HepG2 (cell line): Measurements from ENCODE around the gene SGCE. TPM values are rescaled to one million over a fixed set of nuclear protein-coding genes. Genes with fewer than 3 reads are reported as not detected.
A peak's percentile ranks its signal among the peaks of the same experiment; 100 is the strongest.

ENCODE experiments used
- ATF1 ChIP-seq: IDR thresholded peaks from 2 replicates; pipeline ENCODE4 v1.6.1; 2016; ENCODE audit warnings: mild to moderate bottlenecking, control low read depth
- CEBPG ChIP-seq: IDR thresholded peaks from 2 replicates; pipeline ENCODE4 v1.6.1; 2016
- EED ChIP-seq: sonication (generic); formaldehyde crosslinking; IDR thresholded peaks from 2 replicates; pipeline ENCODE4 v1.5.0; 2020; ENCODE audit warnings: mild to moderate bottlenecking, missing genetic modification reagents
- GFI1 ChIP-seq: sonication (generic); formaldehyde crosslinking; IDR thresholded peaks from 2 replicates; pipeline ENCODE4 v1.5.0; 2020; ENCODE audit warnings: missing genetic modification reagents, mild to moderate bottlenecking, borderline replicate concordance
- HES4 ChIP-seq: sonication (generic); formaldehyde crosslinking; IDR thresholded peaks from 2 replicates; pipeline ENCODE4 v1.9.0; 2021; ENCODE audit warnings: mild to moderate bottlenecking, missing genetic modification reagents, borderline replicate concordance
- HNF4G ChIP-seq, 2 experiments: sonication (generic) in 1 of 2; formaldehyde crosslinking in 1 of 2; IDR thresholded peaks; 2 replicates each; pipeline versions ENCODE4 v1.4.0 to v1.6.1; 2011 to 2020; ENCODE audit warnings: borderline replicate concordance in 2 of 2, low read depth in 2 of 2, mild to moderate bottlenecking in 2 of 2, low read length in 1 of 2, missing genetic modification reagents in 1 of 2, moderate library complexity in 1 of 2
- IRF9 ChIP-seq: sonication (generic); formaldehyde crosslinking; IDR thresholded peaks from 2 replicates; pipeline ENCODE4 v1.8.0; 2022; ENCODE audit warnings: missing genetic modification reagents, mild to moderate bottlenecking, borderline replicate concordance
- MAZ ChIP-seq, 2 experiments: sonication (generic) in 1 of 2; formaldehyde crosslinking in 1 of 2; IDR thresholded peaks; 2 replicates each; pipeline versions ENCODE4 v1.5.0 to v1.6.1; 2012 to 2020; ENCODE audit warnings: low read depth in 2 of 2, mild to moderate bottlenecking in 2 of 2, borderline replicate concordance in 1 of 2, improper control_type of control experiment in 1 of 2, low read length in 1 of 2, missing genetic modification reagents in 1 of 2, moderate library complexity in 1 of 2
- NFKB2 ChIP-seq: sonication (generic); formaldehyde crosslinking; IDR thresholded peaks from 2 replicates; pipeline ENCODE4 v1.4.0; 2020; ENCODE audit warnings: missing genetic modification reagents, borderline replicate concordance
- TBL1XR1 ChIP-seq: fragments of 150-350 bp; IDR thresholded peaks from 2 replicates; pipeline ENCODE4 v1.6.1; 2014; ENCODE audit warnings: borderline replicate concordance, low read length; ENCODE audit not compliant: partially characterized antibody
- TBX2 ChIP-seq: sonication (generic); formaldehyde crosslinking; IDR thresholded peaks from 2 replicates; pipeline ENCODE4 v1.5.0; 2020; ENCODE audit warnings: missing genetic modification reagents, mild to moderate bottlenecking, borderline replicate concordance
- ZNF550 ChIP-seq: sonication (generic); formaldehyde crosslinking; IDR thresholded peaks from 2 replicates; pipeline ENCODE4 v1.4.0; 2020; ENCODE audit warnings: mild to moderate bottlenecking, missing genetic modification reagents, borderline replicate concordance
- ZNF687 ChIP-seq: sonication (generic); formaldehyde crosslinking; IDR thresholded peaks from 2 replicates; pipeline ENCODE4 v1.5.1; 2020; ENCODE audit warnings: mild to moderate bottlenecking, missing genetic modification reagents, moderate library complexity
- polyA plus RNA-seq, 8 experiments: library from polyadenylated mRNA; depleted of rRNA in 3 of 8; stranded (reverse) in 7 of 8; unstranded in 1 of 8; fragments of >200 nt; fragmentation: Illumina TruSeq in 4 of 8; extraction: Trizol in 4 of 8; gene quantifications; 2 replicates each; pipeline versions ENCODE4 v1.2.1 to v1.2.3, GENCODE V29; 2011 to 2016; ENCODE audit warnings: low read depth in 4 of 8, missing spikeins in 1 of 8, mixed read lengths in 1 of 8; ENCODE audit not compliant: insufficient read depth in 1 of 8
- total RNA-seq, 5 experiments: library from RNA; depleted of rRNA; stranded (reverse); fragments of >200 nt; fragmentation: Illumina TruSeq; extraction: Trizol; gene quantifications; 2 replicates each; pipeline ENCODE4 v1.2.3, GENCODE V29; 2016; ENCODE audit warnings: low read depth in 1 of 5
- TF ChIP-seq, protein P1 (sequence below): sonication (generic); formaldehyde crosslinking; IDR thresholded peaks from 2 replicates; pipeline ENCODE4 v1.5.1; 2020; ENCODE audit warnings: mild to moderate bottlenecking, missing genetic modification reagents, borderline replicate concordance

SGCE gene
- total and polyA plus RNA-seq, 2 of the 13 experiments (the other 11 are each of a cell fraction or from before 2014, with no cell fraction given): 52.3 to 71.1 TPM

GRCh38 chr7:94657771-94658693 is 2.1 kb upstream of the SGCE start (continued):
- TF ChIP-seq, protein P1, sequence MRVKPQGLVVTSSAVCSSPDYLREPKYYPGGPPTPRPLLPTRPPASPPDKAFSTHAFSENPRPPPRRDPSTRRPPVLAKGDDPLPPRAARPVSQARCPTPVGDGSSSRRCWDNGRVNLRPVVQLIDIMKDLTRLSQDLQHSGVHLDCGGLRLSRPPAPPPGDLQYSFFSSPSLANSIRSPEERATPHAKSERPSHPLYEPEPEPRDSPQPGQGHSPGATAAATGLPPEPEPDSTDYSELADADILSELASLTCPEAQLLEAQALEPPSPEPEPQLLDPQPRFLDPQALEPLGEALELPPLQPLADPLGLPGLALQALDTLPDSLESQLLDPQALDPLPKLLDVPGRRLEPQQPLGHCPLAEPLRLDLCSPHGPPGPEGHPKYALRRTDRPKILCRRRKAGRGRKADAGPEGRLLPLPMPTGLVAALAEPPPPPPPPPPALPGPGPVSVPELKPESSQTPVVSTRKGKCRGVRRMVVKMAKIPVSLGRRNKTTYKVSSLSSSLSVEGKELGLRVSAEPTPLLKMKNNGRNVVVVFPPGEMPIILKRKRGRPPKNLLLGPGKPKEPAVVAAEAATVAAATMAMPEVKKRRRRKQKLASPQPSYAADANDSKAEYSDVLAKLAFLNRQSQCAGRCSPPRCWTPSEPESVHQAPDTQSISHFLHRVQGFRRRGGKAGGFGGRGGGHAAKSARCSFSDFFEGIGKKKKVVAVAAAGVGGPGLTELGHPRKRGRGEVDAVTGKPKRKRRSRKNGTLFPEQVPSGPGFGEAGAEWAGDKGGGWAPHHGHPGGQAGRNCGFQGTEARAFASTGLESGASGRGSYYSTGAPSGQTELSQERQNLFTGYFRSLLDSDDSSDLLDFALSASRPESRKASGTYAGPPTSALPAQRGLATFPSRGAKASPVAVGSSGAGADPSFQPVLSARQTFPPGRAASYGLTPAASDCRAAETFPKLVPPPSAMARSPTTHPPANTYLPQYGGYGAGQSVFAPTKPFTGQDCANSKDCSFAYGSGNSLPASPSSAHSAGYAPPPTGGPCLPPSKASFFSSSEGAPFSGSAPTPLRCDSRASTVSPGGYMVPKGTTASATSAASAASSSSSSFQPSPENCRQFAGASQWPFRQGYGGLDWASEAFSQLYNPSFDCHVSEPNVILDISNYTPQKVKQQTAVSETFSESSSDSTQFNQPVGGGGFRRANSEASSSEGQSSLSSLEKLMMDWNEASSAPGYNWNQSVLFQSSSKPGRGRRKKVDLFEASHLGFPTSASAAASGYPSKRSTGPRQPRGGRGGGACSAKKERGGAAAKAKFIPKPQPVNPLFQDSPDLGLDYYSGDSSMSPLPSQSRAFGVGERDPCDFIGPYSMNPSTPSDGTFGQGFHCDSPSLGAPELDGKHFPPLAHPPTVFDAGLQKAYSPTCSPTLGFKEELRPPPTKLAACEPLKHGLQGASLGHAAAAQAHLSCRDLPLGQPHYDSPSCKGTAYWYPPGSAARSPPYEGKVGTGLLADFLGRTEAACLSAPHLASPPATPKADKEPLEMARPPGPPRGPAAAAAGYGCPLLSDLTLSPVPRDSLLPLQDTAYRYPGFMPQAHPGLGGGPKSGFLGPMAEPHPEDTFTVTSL (CRISPR knock-in tag): no peak
- TF ChIP-seq CEBPG (no peak), EED (CRISPR knock-in tag) (no peak), HES4 (CRISPR knock-in tag) (no peak), ZNF687 (peak; percentile 54), GFI1 (CRISPR knock-in tag) (0 out of 2 replicates have a peak, but pooled peaks have one; percentile 6), TBX2 (peak; percentile 29; the same call in 1 of the 2 replicates), IRF9 (CRISPR knock-in tag) (no peak), ZNF550 (CRISPR knock-in tag) (no peak), HNF4G (IDR thresholded peaks at IDR 0.05; ENCODE audit: borderline replicate concordance, low read depth, low read length) (no peak), HNF4G (CRISPR knock-in tag; IDR thresholded peaks at IDR 0.05; ENCODE audit: borderline replicate concordance, low read depth) (no peak), TBL1XR1 (no peak), ATF1 (CRISPR knock-in tag) (no peak), MAZ (IDR thresholded peaks at IDR 0.05; ENCODE audit: borderline replicate concordance, low read depth, low read length) (peak; percentile 42; the same call in 1 of the 2 replicates), MAZ (CRISPR knock-in tag; IDR thresholded peaks at IDR 0.05; ENCODE audit: low read depth) (peak; percentile 67), NFKB2 (no peak; the same call in 1 of the 2 replicates)
